GM12865 (cell line): ENCODE measurements around the gene SLC43A3.

Experiments used
- DNase-seq: peaks from one replicate; pipeline ENCODE4 v3.0.0; 2010; ENCODE audit warnings: low read depth
- H3K4me3 ChIP-seq: 2 replicates; pipeline ENCODE4 v1.5.1; 2011; ENCODE audit warnings: mild to moderate bottlenecking, low read depth, low read length, control low read depth
- TF ChIP-seq, protein P1 (sequence below): IDR thresholded peaks from 2 replicates; pipeline ENCODE4 v1.5.1; 2011; ENCODE audit warnings: low read length, control low read depth, low read depth, inconsistent platforms; ENCODE audit not compliant: insufficient read depth; ENCODE audit errors: missing control alignments

Gene SLC43A3

DNA sequence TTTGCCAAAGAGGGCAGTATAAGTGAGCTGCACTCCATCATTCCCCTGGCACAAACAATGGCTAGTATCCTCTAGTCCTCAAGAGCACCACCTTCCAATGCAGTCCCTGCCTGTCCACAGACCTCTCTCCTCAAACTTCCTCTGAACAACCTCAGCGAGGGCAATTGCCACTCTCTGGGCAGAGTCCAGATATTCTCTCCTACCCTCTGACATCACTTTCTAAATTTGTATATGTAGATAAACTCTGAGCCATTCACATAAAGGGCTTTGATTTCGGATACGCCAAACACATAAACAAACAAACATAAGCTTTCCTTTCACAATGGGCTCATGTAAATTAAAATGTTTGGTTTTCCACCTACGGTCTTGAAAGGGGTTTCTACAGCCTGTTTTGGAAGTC, 3.0 kb upstream of the SLC43A3 start:
- H3K4me3 ChIP-seq, result no peak overlapping the region
- TF ChIP-seq, protein P1, sequence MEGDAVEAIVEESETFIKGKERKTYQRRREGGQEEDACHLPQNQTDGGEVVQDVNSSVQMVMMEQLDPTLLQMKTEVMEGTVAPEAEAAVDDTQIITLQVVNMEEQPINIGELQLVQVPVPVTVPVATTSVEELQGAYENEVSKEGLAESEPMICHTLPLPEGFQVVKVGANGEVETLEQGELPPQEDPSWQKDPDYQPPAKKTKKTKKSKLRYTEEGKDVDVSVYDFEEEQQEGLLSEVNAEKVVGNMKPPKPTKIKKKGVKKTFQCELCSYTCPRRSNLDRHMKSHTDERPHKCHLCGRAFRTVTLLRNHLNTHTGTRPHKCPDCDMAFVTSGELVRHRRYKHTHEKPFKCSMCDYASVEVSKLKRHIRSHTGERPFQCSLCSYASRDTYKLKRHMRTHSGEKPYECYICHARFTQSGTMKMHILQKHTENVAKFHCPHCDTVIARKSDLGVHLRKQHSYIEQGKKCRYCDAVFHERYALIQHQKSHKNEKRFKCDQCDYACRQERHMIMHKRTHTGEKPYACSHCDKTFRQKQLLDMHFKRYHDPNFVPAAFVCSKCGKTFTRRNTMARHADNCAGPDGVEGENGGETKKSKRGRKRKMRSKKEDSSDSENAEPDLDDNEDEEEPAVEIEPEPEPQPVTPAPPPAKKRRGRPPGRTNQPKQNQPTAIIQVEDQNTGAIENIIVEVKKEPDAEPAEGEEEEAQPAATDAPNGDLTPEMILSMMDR, result no peak
- no peak for DNase-seq

DNA sequence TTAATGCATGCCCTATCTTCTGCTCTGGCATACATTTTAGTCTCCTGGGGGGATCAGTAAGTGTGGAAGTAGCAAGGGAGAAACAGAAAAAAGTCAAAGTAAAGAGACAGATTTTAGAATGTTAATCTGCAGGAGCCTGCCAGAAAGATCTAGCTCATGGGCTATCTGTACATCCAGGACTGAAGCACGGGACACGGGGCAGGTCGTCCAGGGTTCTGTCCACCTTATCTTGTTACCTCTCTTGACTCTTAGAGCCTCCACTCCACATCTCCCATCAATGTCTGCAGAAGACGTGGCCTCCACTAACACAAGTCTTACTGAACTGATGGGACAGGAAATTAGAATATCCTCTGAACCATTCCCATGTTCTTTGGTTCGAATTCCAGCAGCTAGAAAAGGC, 1.7 kb upstream of the SLC43A3 start:
- TF ChIP-seq, protein P1, result no peak
- H3K4me3 ChIP-seq, result no peak overlapping the region
- no peak for DNase-seq

DNA sequence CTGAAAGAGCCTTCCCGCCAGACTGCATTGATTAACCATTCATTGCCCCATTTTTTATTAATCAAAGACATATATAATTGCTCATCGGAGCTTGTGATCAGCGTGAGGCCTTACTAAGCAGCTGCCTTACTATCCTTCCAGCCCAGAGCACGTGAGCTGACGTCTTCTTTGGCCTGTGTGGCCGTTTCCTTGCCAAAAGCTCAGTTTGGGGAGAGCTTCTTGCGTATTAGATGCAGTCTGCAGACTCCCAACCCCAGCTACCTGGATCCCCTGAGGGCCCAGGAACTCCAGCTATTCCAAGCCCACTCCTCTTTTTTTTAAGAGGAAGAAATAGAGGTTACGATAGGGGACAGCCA, 784 bp upstream of the SLC43A3 start:
- no peak overlapping the region for H3K4me3 ChIP-seq
- no peak for DNase-seq

DNA sequence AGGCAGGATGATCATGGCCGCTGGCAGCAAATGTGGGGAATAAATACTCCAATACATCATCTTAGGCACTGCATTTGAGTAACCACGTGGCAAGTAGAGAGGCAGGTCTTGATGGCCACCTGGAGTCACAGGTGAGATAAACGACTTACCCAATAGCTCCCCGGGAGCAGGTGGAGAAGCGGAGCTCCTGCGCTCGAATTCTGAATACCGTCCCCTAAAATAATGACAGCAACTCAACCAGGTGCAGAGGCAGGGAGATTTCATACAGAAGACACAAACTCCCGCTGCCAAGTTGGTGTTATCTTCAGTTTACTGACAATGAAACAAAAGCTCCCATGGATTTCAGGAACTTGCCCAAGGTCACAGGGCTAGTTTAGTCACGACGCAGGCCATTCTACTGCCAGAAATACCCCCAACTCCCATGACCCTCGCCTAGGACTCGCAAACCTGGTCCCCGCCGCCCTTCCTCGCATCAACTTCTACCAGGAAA, 437 bp downstream of the SLC43A3 start:
- H3K4me3 ChIP-seq, result peak overlapping the region; percentile 71
- peak; percentile 59 for DNase-seq
- TF ChIP-seq, protein P1, result no peak

More for the DNA sequence above, 784 bp upstream of the SLC43A3 start:
- TF ChIP-seq, protein P1, result no peak

DNA sequence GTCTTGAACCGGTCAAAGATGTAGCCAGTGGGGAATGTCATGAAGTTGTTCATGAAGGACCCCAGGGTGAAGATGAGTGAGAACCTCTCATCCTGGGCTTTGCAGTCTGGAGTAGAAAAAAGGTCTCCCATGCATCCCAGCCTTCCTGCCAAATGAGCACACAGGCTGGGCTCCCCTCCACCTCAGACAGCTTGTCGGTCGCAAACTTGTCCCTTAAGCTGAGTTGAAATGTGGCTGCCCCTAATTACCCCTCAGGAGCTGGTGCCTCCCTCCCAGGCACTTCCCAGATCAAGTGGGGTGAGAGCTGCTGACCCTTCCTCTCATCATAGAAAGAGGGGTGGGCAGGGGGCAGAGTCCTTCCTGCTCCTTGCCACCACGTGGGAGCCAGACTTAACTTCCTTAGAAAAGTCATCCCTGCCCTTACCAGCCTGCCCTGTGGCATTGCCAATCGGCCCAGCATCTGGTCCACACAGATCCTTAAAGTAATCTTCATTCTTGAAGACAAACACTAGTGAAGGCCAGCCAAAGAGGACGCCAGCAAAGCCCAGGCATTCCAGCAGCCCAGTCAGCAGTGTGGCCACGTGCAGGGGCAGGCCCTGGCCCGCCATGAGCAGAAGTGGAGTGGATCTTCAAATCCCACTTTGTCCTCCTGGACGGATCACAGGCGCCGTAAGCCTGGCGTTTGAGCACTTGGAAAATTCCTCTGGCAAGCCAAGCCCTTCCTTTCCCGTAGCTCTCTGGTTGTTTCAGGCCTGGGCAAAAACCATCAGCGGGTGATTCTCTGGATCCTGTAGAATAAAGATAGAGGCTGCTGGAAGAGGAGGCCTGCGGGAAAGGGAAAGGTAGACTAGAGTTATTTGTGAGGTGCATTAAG, 1.1 kb downstream of the SLC43A3 start:
- peak; percentile 33 for DNase-seq
- TF ChIP-seq, protein P1, result no peak
- H3K4me3 ChIP-seq, result peak overlapping the region; percentile 71

DNA sequence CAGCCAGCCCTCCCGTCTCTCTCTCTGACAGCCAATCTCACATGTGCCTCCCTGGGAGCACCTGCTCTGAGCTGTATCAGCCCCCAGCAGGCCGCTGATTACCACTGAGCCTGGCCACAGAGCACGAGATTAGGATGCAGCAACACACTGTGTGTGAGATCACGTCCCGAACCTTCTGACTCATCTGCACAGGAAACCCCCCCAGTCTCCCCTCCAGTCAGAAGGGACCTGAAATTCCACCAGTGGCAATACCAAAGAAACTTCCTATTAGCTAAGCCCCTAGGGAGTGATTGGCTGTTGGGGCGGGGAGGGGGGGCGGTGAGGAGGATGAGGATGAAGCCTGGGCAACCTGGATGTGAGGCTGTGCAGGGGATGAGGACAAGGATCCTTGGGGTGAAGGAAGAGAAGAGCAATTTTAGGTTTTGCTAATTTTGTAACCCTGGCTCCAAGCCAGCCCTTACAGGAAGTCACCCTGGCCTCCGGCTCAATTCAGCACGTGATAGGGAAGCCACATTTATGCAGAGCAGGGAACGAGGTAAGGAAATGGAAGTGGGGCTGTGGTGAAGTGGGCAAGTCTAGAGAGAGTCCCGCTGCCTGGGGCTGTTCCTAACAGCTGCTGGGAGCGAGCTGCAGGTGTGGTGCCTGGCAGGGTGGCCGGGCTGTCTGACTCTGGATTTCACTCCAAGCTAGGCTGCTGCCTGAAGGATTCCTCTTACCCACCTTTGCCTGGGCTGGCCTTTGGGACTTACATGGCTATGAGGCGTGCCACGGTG, 1.9 kb downstream of the SLC43A3 start:
- TF ChIP-seq, protein P1, result no peak
- peak overlapping the region; percentile 71 for H3K4me3 ChIP-seq
- peak; percentile 97 for DNase-seq
